HG03045 (cell line): ENCODE results near the gene UBE2S.

ENCODE experiments used
- ATAC-seq: cut with Tn5 transposase; IDR thresholded peaks from one replicate; pipeline ENCODE4 v1.9.1; 2021; ENCODE audit warnings: mild to moderate bottlenecking, moderate library complexity; ENCODE audit not compliant: unreplicated experiment

The UBE2S gene

GRCh38 chr19:55366790-55367189 lies 40.8 kb downstream of the UBE2S start:
- ATAC-seq, result no peak

DNA sequence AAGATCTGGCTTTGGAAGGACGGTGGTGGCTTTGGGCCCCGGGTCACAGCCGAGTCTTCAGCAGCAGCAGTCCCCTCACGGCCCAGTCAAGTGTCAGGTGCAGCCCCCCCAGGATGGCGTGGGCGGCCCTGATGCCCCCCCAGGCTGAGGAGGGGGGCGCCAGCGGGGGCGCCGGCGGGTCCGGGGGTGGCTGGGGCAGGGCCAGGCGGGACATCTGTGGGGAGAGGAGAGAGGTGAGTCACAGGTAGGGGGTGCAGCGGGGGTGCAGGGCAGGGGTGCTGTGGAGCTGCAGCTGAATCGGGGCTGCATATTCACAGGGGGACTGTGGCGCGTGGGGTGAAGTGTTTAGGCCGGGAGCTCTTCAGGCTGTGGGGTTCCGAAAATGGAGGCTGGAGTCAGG lies 41.6 kb downstream of the UBE2S start:
- no peak for ATAC-seq

- ATAC-seq, result no peak
Observed at GRCh38 chr19:55365245-55365644, 42.3 kb downstream of the UBE2S start.

- no peak for ATAC-seq
Observed at GRCh38 chr19:55362990-55363716, 44.4 kb downstream of the UBE2S start, which contains the start of gene GARIN5B. TSS of gene GARIN5B (minus strand) at chr19:55363260. CDS start at chr19:55363066, 194 bp downstream.

DNA sequence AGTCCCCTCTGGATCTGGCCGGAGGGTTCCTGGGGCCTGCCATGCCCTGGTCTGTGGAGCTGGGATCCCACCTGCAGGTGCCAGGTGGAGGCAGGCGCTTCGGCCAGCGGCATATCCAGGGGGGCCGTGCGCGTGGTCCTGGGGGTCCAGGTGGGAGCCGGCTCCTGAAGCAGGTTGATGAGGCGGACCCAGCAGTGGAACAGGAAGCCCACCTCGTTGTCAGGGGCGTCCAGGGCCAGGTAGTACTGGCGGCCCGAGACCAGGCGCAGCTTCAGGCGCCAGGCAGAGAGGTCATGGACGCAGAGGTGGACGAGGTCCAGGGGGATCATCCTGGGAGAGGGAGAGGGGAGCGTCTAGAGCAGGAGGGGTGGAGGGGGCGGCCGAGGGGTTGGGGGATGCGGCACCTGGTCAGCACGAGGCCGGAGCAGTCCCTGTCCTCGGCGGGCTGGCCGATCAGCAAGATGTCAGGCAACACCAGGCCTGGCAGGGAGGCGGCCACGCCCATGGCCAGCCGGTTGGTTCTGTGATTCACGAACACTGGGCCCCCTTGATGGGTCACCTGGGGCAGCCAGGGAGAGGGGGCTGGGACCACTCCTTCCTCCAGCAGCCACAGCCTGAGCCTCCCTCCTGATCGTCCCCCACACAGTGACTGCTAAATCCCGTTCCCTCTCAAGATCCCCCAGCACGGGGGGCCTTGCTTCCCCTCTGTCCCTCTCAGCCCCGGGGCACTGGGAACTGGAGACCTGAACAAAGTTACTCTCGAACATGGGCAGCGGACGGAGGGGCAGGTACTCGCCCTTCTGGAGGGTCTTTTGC lies 45.2 kb downstream of the UBE2S start:
- no peak for ATAC-seq

- ATAC-seq, result no peak
Observed at GRCh38 chr19:55360902-55361301, 46.7 kb downstream of the UBE2S start.

GRCh38 chr19:55358943-55359908 lies 48.4 kb downstream of the UBE2S start:
- no peak for ATAC-seq

DNA sequence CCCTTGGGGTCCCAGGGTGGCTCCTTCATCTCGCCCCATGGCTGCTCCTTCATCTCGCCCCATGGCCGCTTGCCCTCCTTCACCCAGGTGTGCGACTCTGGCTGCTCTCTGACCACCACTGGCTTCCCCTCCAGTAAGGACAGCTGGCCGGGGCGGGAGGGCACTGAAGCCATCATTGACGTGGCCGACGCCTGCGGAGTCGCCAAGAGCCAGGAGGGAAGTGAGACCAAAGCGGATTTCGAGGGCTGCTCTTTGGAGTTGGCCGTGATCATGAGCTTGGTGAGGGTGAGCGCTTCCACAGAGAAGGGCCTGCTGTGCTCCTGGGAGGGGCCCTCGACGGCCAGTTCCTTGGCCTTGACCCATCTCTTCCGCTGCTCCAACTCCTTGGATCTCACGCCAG lies 49.1 kb downstream of the UBE2S start:
- no peak for ATAC-seq

DNA sequence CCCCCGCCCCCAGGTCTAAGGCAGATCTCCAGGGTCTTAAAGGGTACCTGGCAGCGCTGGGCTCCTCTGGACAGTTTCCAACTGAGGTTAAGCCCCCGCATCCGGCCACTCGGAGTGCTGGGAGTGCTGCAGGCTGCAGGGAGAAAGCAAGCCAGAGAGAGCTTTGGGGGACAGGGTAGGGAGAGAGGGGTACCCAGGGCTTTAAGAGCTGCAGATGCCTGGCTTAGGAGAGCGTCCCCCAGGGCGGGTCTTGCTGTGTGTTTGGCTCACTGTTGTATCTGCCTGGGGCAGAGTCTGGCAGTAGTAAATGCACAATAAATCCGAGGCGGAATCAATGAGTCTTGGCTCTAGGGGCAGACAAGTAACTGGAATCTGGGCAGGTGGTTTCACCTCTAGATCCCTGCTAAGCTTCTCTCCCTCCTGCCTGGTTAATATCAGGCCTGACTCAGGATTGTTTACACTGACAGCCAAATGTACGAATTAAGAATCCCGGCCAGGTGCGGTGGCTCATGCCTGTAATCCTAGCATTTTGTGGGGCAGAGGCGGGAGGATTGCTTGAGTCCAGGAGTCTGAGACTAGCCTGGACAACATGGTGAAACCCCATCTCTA lies 52.3 kb downstream of the UBE2S start:
- no peak for ATAC-seq

DNA sequence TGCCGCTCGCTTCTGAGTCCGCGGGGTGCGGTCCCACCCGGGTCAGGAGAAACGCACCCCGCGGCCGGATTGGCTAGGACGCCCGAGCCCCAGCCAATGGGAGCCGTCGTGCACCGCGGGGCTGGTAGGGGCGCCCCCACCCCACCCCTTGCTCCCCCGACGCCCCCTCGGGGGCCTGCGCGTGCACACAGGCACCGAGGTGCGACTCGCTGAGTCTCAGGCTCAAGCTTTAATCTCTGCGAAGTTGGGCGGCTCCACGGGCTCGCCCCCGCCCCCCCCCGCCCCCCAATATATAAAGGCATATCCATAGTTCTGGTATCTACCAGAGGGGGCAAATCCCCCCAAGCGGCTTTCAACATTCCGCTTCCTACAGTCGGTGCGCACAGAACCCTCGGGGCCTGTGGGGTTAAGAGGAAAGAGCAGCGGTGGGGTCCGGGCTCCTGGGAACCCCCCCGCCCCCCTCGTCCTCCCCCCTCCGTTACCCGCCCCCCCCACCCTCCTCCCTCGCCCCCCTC lies 52.8 kb downstream of the UBE2S start, which contains the start of gene COX6B2:
TSS of gene COX6B2 (minus strand) at position 22 of the 515 bp plus-strand sequence. CDS start 198 bp downstream, outside the sequence.
- ATAC-seq, result no peak

DNA sequence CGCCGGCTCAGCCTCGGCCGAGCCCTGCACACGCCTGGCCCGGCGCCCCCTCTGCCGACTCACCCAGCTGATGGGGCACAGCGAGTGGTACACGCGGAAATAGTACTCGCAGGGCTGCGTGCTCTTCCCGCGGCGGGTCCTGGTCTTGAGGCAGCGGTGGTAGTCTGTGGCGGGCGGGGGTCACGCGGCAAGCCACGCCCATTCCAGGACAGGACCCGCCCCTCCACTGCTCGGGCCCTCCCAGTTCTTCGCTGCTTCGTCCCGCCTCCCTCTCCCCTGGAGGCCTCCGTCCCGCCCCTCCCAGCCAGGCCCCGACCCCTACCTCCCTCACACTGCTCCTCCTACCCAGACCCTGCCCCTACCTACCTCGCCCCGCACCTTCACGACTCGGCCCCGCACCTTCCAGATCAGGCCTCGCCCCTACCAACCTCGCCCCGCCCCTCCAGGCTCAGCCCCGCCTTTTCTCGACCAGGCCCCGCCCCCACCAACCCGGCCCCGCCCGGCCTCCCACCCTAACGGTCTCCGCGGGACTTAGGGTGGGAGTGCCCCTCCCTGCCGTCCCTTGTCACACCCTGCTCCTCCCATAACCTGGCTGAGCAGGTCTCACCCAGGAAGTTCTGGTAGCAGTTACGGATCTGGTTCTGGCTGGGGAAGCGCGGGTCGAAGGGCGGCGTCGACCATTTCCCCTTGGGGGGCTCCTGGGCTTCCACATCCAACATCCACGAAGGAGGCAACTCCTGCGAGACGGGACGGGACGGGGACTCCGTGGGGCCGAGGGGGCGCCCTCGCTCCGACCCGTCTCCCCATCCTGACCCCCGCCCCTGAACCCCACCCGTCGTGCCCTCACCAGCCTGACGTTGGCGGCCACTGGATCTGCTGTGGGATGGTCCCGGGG lies 53.5 kb downstream of the UBE2S start:
- ATAC-seq, result no peak

GRCh38 chr19:55353356-55353802 lies 54.2 kb downstream of the UBE2S start:
- no peak for ATAC-seq

DNA sequence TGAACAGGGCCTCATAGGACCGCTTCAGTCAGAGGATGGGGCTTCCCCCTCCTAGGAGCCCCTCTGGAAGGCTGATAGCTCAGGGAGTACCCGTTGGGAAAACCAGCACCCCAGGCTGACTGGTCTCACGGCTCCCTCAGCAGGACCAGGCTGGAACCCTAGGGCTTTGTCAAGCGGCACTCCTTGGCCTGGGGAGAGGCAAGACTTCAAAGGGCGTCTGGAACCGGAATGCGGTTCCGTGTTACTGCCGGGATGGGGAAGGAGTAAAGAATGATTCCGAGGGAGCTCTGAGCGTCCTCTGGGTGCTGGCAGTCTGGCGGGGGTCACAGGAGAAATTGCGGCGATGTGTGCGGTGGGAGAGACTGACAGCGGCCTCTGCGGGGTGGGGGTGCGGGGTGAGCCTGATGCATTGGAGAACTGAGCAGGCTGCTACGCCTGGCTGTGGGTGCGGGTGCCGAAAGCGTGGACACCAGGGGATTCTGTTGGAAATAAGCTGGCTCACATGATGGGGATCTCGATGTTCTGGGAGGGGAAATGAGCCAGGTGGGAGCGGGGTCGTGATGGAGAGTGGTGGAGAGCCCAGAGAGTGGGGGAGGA lies 54.9 kb downstream of the UBE2S start:
- no peak for ATAC-seq

DNA sequence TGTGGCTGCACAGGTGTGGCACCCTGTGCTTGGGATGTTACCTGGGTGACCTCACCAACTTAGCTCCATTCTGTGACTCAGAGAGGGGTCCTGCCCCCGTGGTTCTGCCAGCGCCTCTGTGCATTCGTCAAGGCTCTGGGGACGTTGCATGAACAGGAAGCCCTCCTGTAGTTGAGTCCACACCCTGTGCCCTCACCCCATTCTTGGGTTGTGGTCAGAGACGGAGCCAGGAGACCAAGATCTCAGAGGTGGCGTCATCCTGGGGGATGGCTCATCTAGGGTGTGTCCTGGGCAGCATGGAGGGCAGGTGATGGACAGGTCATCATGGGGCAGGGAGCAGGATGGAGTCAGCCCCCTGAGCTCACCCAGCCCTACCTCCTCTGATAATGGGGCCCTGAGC lies 55.5 kb downstream of the UBE2S start:
- ATAC-seq, result no peak

- ATAC-seq, result no peak
Observed at GRCh38 chr19:55350620-55351315, 56.8 kb downstream of the UBE2S start.
